ENCODE data around the gene BMPR1B. TPM values are rescaled to one million over a fixed set of nuclear protein-coding genes. Genes with fewer than 3 reads are reported as not detected.
A peak's percentile ranks its signal among the peaks of the same experiment; 100 is the strongest.

Gene BMPR1B
- total and polyA plus RNA-seq, 9 of the 15 experiments (the other 6 are each of a cell fraction or from before 2014, with no cell fraction given): 0.01 TPM; not detected in 8

GRCh38 chr4:95124906-95125504, 367.2 kb downstream of the BMPR1B start (continued):
- no peak for TF ChIP-seq AFF1 (IDR thresholded peaks at IDR 0.05; ENCODE audit: low read depth in 1 of 2, partially characterized antibody in 2 of 2)
- TF ChIP-seq ETV1 (tag; conservative IDR thresholded peaks at IDR 0.05; ENCODE audit: low read depth): no peak
- TF ChIP-seq HDAC3 (IDR thresholded peaks at IDR 0.05; ENCODE audit: borderline replicate concordance, partially characterized antibody): no peak
- no peak for TF ChIP-seq ZNF324 (CRISPR knock-in tag; IDR thresholded peaks at IDR 0.05)
- TF ChIP-seq HOMEZ (CRISPR knock-in tag; IDR thresholded peaks at IDR 0.05): no peak
- TF ChIP-seq NFIX (CRISPR knock-in tag; IDR thresholded peaks at IDR 0.05; ENCODE audit: low read depth): no peak
- TF ChIP-seq, protein P1, sequence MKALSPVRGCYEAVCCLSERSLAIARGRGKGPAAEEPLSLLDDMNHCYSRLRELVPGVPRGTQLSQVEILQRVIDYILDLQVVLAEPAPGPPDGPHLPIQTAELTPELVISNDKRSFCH (CRISPR knock-in tag; IDR thresholded peaks at IDR 0.05): no peak
- TF ChIP-seq, protein P1 (tag; IDR thresholded peaks at IDR 0.05): no peak
- TF ChIP-seq RAD21 (CRISPR knock-in tag; conservative IDR thresholded peaks at IDR 0.05 in 1 of 2, IDR thresholded peaks at IDR 0.05 in 1 of 2): peak; percentile 40 to 54; a peak in 3 of 4 replicates
- TF ChIP-seq, protein P2, sequence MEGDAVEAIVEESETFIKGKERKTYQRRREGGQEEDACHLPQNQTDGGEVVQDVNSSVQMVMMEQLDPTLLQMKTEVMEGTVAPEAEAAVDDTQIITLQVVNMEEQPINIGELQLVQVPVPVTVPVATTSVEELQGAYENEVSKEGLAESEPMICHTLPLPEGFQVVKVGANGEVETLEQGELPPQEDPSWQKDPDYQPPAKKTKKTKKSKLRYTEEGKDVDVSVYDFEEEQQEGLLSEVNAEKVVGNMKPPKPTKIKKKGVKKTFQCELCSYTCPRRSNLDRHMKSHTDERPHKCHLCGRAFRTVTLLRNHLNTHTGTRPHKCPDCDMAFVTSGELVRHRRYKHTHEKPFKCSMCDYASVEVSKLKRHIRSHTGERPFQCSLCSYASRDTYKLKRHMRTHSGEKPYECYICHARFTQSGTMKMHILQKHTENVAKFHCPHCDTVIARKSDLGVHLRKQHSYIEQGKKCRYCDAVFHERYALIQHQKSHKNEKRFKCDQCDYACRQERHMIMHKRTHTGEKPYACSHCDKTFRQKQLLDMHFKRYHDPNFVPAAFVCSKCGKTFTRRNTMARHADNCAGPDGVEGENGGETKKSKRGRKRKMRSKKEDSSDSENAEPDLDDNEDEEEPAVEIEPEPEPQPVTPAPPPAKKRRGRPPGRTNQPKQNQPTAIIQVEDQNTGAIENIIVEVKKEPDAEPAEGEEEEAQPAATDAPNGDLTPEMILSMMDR (IDR thresholded peaks at IDR 0.05 in 2 of 3, conservative IDR thresholded peaks at IDR 0.05 in 1 of 3; ENCODE audit: insufficient read depth in 2 of 3, low read depth in 1 of 3, low read length in 3 of 3): peak; percentile 23 to 56 (median 48); a peak in 5 of 6 replicates
